MM.1S (cell line): ENCODE data around the gene ITPKC.

Experiments
- DNase-seq: peaks from one replicate; pipeline ENCODE4 v3.0.0-alpha.2; 2015
- H2AFZ ChIP-seq: fragments of 300-600 bp; sonication (generic); 2 replicates; pipeline ENCODE4 v1.6.0; 2016; ENCODE audit warnings: antibody characterized with exemption, low read length
- H3F3A ChIP-seq: fragments of 300-600 bp; sonication (generic); 2 replicates; pipeline ENCODE4 v1.6.1; 2016; ENCODE audit warnings: mild to moderate bottlenecking, antibody characterized with exemption, low read length, moderate library complexity, mixed read lengths; ENCODE audit not compliant: insufficient read depth
- H3K27ac ChIP-seq: fragments of 300-600 bp; sonication (generic); 2 replicates; pipeline ENCODE4 v1.5.1; 2016; ENCODE audit warnings: mild to moderate bottlenecking, low read length
- H3K27me3 ChIP-seq: fragments of 300-600 bp; sonication (generic); replicated peaks from 2 replicates; pipeline ENCODE4 v1.6.0; 2016; ENCODE audit warnings: low read length; ENCODE audit not compliant: insufficient read depth
- H3K36me3 ChIP-seq: fragments of 300-600 bp; sonication (generic); replicated peaks from 2 replicates; pipeline ENCODE4 v1.6.1; 2016; ENCODE audit warnings: mild to moderate bottlenecking, low read length, mixed read lengths; ENCODE audit not compliant: insufficient read depth
- H3K4me1 ChIP-seq: fragments of 300-600 bp; sonication (generic); 2 replicates; pipeline ENCODE4 v1.6.1; 2016; ENCODE audit warnings: low read length, mixed read lengths
- H3K4me2 ChIP-seq: fragments of 300-600 bp; sonication (generic); 2 replicates; pipeline ENCODE4 v1.6.0; 2016; ENCODE audit warnings: low read depth, low read length
- H3K4me3 ChIP-seq: fragments of 300-600 bp; sonication (generic); 2 replicates; pipeline ENCODE4 v1.5.1; 2016; ENCODE audit warnings: low read length, mixed read lengths
- H3K79me2 ChIP-seq: fragments of 300-600 bp; sonication (generic); 2 replicates; pipeline ENCODE4 v1.6.1; 2016; ENCODE audit warnings: mixed run types, low read length, mixed read lengths
- H3K9ac ChIP-seq: fragments of 300-600 bp; sonication (generic); 2 replicates; pipeline ENCODE4 v1.6.1; 2016; ENCODE audit warnings: low read length, mixed read lengths
- H3K9me2 ChIP-seq: fragments of 300-600 bp; sonication (generic); replicated peaks from 2 replicates; pipeline ENCODE4 v1.6.1; 2016; ENCODE audit warnings: mild to moderate bottlenecking, low read length, mixed read lengths; ENCODE audit not compliant: insufficient read depth
- H3K9me3 ChIP-seq: fragments of 300-600 bp; sonication (generic); replicated peaks from 2 replicates; pipeline ENCODE4 v1.6.1; 2016; ENCODE audit warnings: mild to moderate bottlenecking, low read length, mixed read lengths; ENCODE audit not compliant: insufficient read depth
- H4K20me1 ChIP-seq: fragments of 300-600 bp; sonication (generic); 2 replicates; pipeline ENCODE4 v1.6.1; 2016; ENCODE audit warnings: mild to moderate bottlenecking, low read length, moderate library complexity, mixed read lengths; ENCODE audit not compliant: insufficient read depth
- EZH2 ChIP-seq: fragments of 300-600 bp; sonication (generic); optimal IDR thresholded peaks from 2 replicates; pipeline ENCODE3; 2017; ENCODE audit warnings: low read depth, mild to moderate bottlenecking, antibody characterized with exemption, low read length, mixed read lengths
- EZH2phosphoT487 ChIP-seq: fragments of 300-600 bp; sonication (generic); IDR thresholded peaks from 2 replicates; pipeline ENCODE4 v1.6.1; 2018; ENCODE audit warnings: antibody characterized with exemption, low read length
- TF ChIP-seq, protein P1 (sequence below): fragments of 300-600 bp; sonication (generic); IDR thresholded peaks from 2 replicates; pipeline ENCODE4 v1.5.1; 2016; ENCODE audit warnings: antibody characterized with exemption, low read length, mixed read lengths

ITPKC gene

DNA sequence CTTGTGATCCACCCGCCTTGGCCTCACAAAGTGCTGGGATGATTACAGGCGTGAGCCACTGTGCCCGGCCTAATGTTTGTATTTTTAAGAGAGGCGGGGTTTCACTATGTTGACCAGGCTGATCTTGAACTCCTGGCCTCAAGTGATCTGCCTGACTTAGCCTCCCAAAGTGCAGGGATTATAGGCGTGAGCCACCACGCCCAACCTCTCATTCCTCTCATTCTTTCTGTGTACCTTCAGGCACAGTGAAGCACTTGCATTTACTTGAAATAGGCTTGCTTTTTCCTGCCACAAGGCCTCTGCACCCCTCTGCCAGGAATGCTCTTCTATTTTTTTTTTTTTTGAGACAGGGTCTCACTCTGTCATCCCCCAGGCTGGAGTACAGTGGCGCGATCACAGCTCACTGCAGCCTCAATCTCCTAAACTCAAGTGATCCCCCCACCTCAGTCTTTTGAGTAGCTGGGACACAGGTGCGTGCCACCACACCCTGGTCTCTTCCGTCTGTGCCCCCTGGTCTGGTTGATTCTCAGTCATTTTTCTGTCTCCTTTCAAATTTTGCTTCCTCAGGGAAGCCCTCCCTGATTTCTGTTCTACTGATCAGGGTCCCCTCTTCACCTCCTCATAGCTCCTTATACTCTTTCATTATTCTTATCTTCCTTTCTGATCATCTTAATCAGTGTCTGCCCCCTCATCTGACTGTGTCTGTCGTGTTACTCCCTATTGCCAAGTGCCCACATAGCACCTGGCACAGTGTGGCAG lies 18.3 kb downstream of the ITPKC start:
- H3K9me2 ChIP-seq, result no peaks in the 10 kb centered on the region
- no peak overlapping the region for H3K9ac ChIP-seq
- no peaks in the 10 kb centered on the region for H3K9me3 ChIP-seq
- H3K4me2 ChIP-seq, result no peak overlapping the region
- H3K79me2 ChIP-seq, result no peaks in the 10 kb centered on the region
- H3K4me3 ChIP-seq, result no peak overlapping the region
- H3K36me3 ChIP-seq, result no peaks in the 10 kb centered on the region
- H2AFZ ChIP-seq, result no peak overlapping the region
- TF ChIP-seq, protein P1, sequence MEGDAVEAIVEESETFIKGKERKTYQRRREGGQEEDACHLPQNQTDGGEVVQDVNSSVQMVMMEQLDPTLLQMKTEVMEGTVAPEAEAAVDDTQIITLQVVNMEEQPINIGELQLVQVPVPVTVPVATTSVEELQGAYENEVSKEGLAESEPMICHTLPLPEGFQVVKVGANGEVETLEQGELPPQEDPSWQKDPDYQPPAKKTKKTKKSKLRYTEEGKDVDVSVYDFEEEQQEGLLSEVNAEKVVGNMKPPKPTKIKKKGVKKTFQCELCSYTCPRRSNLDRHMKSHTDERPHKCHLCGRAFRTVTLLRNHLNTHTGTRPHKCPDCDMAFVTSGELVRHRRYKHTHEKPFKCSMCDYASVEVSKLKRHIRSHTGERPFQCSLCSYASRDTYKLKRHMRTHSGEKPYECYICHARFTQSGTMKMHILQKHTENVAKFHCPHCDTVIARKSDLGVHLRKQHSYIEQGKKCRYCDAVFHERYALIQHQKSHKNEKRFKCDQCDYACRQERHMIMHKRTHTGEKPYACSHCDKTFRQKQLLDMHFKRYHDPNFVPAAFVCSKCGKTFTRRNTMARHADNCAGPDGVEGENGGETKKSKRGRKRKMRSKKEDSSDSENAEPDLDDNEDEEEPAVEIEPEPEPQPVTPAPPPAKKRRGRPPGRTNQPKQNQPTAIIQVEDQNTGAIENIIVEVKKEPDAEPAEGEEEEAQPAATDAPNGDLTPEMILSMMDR, result no peak
- TF ChIP-seq EZH2phosphoT487, result no peak
- no peak for TF ChIP-seq EZH2
- no peak for DNase-seq
- no peaks in the 10 kb centered on the region for H3K27me3 ChIP-seq
- H4K20me1 ChIP-seq, result no peaks in the 10 kb centered on the region
- no peak overlapping the region for H3K27ac ChIP-seq
- H3K4me1 ChIP-seq, result no peaks in the 10 kb centered on the region
- H3F3A ChIP-seq, result no peaks in the 10 kb centered on the region

DNA sequence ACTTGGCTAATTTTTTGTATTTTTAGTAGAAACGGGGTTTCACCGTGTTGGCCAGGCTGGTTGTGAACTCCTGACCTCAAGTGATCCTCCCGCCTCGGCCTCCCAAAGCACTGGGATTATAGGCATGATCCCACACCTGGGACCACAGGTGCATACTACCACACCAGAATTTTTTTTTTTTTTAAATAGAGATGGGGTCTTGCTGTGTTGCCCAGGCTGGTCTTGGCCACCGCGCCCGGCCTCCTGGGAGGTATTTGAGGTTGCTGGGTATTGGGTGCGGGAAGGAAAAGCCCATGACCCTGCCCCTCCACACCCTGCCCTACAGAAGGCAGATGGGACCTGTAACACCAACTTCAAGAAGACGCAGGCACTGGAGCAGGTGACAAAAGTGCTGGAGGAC lies 19.7 kb downstream of the ITPKC start:
- H3K27ac ChIP-seq, result no peak overlapping the region
- H3K9ac ChIP-seq, result no peak overlapping the region
- no peak for TF ChIP-seq EZH2phosphoT487
- no peak for TF ChIP-seq EZH2
- TF ChIP-seq, protein P1, result no peak
- no peaks in the 10 kb centered on the region for H3K27me3 ChIP-seq
- H2AFZ ChIP-seq, result no peak overlapping the region
- H3K36me3 ChIP-seq, result no peaks in the 10 kb centered on the region
- no peaks in the 10 kb centered on the region for H3K79me2 ChIP-seq
- no peaks in the 10 kb centered on the region for H4K20me1 ChIP-seq
- no peaks in the 10 kb centered on the region for H3K9me3 ChIP-seq
- H3K4me3 ChIP-seq, result no peak overlapping the region
- no peaks in the 10 kb centered on the region for H3K4me1 ChIP-seq
- DNase-seq, result no peak
- H3F3A ChIP-seq, result no peaks in the 10 kb centered on the region
- H3K9me2 ChIP-seq, result no peaks in the 10 kb centered on the region
- no peak overlapping the region for H3K4me2 ChIP-seq

DNA sequence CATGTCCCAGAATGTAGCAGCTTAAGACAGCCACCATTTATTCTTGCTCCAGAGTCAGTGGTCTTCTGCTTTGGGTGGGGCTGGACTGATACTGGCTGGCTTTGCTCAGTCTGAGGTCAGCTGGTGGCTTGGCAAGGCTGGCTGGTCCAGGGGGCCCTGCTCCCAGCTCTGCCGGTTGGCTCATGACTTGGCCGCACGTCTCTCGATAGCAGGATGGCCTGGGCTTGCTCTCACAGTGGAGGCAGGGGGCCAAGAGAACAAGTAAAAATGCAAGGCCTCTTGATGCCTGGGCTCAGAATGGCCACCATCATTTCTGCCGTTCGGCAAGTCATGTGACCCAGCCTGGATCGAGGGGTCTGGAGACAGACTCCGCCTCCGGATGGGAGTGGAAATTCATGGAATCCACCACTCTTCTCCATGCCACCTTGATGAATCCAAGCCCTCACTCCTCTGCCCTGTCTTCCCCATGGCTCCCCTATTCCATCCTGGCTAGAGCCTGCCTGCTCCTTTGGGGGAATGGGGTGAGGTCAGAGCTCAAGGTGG lies 20.3 kb downstream of the ITPKC start:
- no peaks in the 10 kb centered on the region for H3F3A ChIP-seq
- no peak overlapping the region for H3K4me2 ChIP-seq
- no peaks in the 10 kb centered on the region for H3K36me3 ChIP-seq
- DNase-seq, result no peak
- no peaks in the 10 kb centered on the region for H3K9me3 ChIP-seq
- no peak overlapping the region for H3K9ac ChIP-seq
- H2AFZ ChIP-seq, result no peak overlapping the region
- H3K4me3 ChIP-seq, result no peak overlapping the region
- TF ChIP-seq EZH2 (no peak), EZH2phosphoT487 (no peak)
- TF ChIP-seq, protein P1, result no peak
- no peaks in the 10 kb centered on the region for H3K79me2 ChIP-seq
- H3K4me1 ChIP-seq, result no peaks in the 10 kb centered on the region
- H3K27ac ChIP-seq, result no peak overlapping the region
- no peaks in the 10 kb centered on the region for H3K27me3 ChIP-seq
- H4K20me1 ChIP-seq, result no peaks in the 10 kb centered on the region
- H3K9me2 ChIP-seq, result no peaks in the 10 kb centered on the region
